Measurements from ENCODE around the gene METTL16.

DNA sequence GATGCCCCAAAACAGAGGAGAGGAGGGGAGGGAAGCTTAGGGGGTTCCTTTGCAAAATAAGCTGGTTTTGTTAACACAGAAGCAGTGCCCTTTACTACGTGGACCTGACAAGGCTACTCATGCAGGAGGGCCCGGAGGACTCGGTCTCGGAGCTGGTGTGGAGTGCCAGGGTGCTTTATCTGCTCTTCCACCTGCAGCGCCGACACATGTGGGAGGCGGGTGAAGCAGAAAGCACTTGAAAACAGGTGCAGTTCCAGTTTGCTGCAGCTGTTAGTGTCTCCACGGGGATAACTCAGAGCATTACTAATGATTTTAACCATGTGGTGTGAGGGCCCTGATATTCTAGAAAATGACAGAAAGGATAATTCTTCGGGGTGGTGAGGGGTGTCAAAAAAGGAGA lies 75.8 kb downstream of the METTL16 start:
- TF ChIP-seq POLR2A (IDR thresholded peaks at IDR 0.05; ENCODE audit: low read depth, low read length) (no peak), SPI1 (IDR thresholded peaks at IDR 0.05; ENCODE audit: low read depth, low read length) (no peak)

Measured in GM12891 (cell line).